OCI-LY3 (cell line): Measurements from ENCODE around the gene CNTNAP2.

Source experiments
- H2AFZ ChIP-seq: fragments of 200-600, 300-600 bp; shearing (Covaris generic); 2 replicates; pipeline ENCODE4 v1.6.0; 2014; ENCODE audit warnings: antibody characterized with exemption, low read depth, low read length
- H3K27ac ChIP-seq: fragments of 200-600, 300-600 bp; sonication (generic); 2 replicates; pipeline ENCODE4 v1.5.1; 2014; ENCODE audit warnings: mild to moderate bottlenecking, low read length, moderate library complexity, mixed read lengths
- H3K27me3 ChIP-seq: fragments of 200-600, 300-600 bp; sonication (generic); 2 replicates; pipeline ENCODE4 v1.6.1; 2014; ENCODE audit warnings: low read depth, low read length, mixed read lengths
- H3K36me3 ChIP-seq: fragments of 200-600, 300-600 bp; sonication (generic); replicated peaks from 2 replicates; pipeline ENCODE3; 2014; ENCODE audit warnings: low read depth, low read length, mixed read lengths
- H3K4me1 ChIP-seq: fragments of 300-600, 200-600 bp; sonication (generic); 2 replicates; pipeline ENCODE4 v1.6.1; 2014; ENCODE audit warnings: low read length, mixed read lengths
- H3K4me2 ChIP-seq: fragments of 200-600, 300-600 bp; sonication (generic); 2 replicates; pipeline ENCODE4 v1.6.1; 2014; ENCODE audit warnings: low read length, mixed read lengths
- H3K4me3 ChIP-seq: fragments of 300-600, 200-600 bp; sonication (generic); 2 replicates; pipeline ENCODE4 v1.5.1; 2014; ENCODE audit warnings: antibody characterized with exemption, mild to moderate bottlenecking, low read length, moderate library complexity
- H3K79me2 ChIP-seq: fragments of 300-600, 200-600 bp; shearing (Covaris generic); 2 replicates; pipeline ENCODE4 v1.6.1; 2014; ENCODE audit warnings: mild to moderate bottlenecking, low read length, mixed read lengths
- H3K9ac ChIP-seq: fragments of 300-600, 200-600 bp; shearing (Covaris generic); 2 replicates; pipeline ENCODE4 v1.6.0; 2014; ENCODE audit warnings: mild to moderate bottlenecking, low read length, moderate library complexity
- H3K9me3 ChIP-seq: fragments of 200-600, 300-600 bp; shearing (Covaris generic); 2 replicates; pipeline ENCODE4 v1.6.1; 2014; ENCODE audit warnings: low read length, mixed read lengths; ENCODE audit not compliant: insufficient read depth
- H4K20me1 ChIP-seq: fragments of 200-600, 300-600 bp; sonication (generic); 2 replicates; pipeline ENCODE4 v1.6.1; 2016; ENCODE audit warnings: low read length, mixed read lengths; ENCODE audit not compliant: insufficient read depth
- EZH2phosphoT487 ChIP-seq: fragments of 200-600 bp; shearing (Covaris generic); IDR thresholded peaks from 2 replicates; pipeline ENCODE4 v1.6.1; 2018; ENCODE audit warnings: antibody characterized with exemption, mixed run types, low read depth
- TF ChIP-seq, protein P1 (sequence below): fragments of 200-600, 300-600 bp; sonication (generic); IDR thresholded peaks from 2 replicates; pipeline ENCODE4 v1.5.1; 2014; ENCODE audit warnings: antibody characterized with exemption, low read length, low read depth

The CNTNAP2 gene

DNA sequence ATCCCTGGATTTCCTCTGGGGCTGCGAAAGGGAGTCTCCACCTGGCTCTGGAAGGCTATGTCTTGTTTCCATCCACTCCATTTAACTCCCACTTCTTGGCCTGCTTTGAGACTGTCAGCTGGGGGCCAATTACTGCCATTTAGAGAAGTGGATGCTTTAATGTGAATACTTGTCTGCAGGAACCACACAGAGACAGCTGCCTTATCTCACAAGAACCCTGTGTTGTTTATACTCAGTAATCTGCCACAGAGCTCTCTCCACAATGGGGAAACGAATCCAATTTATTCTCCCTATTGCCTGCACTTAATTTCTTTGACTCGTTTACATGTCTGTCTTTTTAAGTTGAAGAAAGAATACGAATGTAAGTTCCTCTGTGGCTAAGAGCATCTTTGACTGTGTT, 1687.0 kb downstream of the CNTNAP2 start:
- H3K79me2 ChIP-seq: no peaks in the 10 kb centered on the region
- H3K36me3 ChIP-seq: no peaks in the 10 kb centered on the region
- H3K27ac ChIP-seq: no peak overlapping the region
- no peaks in the 10 kb centered on the region for H3K4me1 ChIP-seq
- no peak overlapping the region for H2AFZ ChIP-seq
- H3K4me2 ChIP-seq: no peak overlapping the region
- TF ChIP-seq, protein P1, sequence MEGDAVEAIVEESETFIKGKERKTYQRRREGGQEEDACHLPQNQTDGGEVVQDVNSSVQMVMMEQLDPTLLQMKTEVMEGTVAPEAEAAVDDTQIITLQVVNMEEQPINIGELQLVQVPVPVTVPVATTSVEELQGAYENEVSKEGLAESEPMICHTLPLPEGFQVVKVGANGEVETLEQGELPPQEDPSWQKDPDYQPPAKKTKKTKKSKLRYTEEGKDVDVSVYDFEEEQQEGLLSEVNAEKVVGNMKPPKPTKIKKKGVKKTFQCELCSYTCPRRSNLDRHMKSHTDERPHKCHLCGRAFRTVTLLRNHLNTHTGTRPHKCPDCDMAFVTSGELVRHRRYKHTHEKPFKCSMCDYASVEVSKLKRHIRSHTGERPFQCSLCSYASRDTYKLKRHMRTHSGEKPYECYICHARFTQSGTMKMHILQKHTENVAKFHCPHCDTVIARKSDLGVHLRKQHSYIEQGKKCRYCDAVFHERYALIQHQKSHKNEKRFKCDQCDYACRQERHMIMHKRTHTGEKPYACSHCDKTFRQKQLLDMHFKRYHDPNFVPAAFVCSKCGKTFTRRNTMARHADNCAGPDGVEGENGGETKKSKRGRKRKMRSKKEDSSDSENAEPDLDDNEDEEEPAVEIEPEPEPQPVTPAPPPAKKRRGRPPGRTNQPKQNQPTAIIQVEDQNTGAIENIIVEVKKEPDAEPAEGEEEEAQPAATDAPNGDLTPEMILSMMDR: no peak
- TF ChIP-seq EZH2phosphoT487: no peak
- H3K4me3 ChIP-seq: no peak overlapping the region
- H3K9ac ChIP-seq: no peak overlapping the region
- no peaks in the 10 kb centered on the region for H3K9me3 ChIP-seq
- no peaks in the 10 kb centered on the region for H3K27me3 ChIP-seq
- no peaks in the 10 kb centered on the region for H4K20me1 ChIP-seq

DNA sequence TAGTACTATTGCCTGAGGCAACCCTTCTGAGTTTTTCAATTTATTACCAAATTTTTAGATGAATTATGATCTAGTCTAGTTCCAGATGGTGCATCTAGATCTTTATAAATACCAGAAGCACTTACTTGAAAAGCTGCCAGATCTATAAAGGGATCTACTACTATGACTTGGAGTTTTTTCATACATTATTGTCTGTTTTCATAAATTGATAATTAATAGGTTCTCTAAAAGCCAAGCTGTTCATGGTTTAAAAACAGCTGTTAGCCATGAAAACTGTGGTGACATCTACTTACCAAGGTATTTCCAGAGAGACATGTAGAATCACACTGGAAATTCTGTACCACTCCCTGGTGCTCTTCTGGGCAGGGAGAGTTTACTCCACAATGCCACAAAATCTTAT, 1687.4 kb downstream of the CNTNAP2 start:
- Histone ChIP-seq H3K9me3 (no peaks in the 10 kb centered on the region), H2AFZ (no peak overlapping the region), H4K20me1 (no peaks in the 10 kb centered on the region), H3K4me1 (no peaks in the 10 kb centered on the region), H3K4me3 (no peak overlapping the region), H3K4me2 (no peak overlapping the region), H3K36me3 (no peaks in the 10 kb centered on the region), H3K9ac (no peak overlapping the region), H3K27ac (no peak overlapping the region), H3K79me2 (no peaks in the 10 kb centered on the region), H3K27me3 (no peaks in the 10 kb centered on the region)
- TF ChIP-seq EZH2phosphoT487: no peak
- TF ChIP-seq, protein P1: no peak

DNA sequence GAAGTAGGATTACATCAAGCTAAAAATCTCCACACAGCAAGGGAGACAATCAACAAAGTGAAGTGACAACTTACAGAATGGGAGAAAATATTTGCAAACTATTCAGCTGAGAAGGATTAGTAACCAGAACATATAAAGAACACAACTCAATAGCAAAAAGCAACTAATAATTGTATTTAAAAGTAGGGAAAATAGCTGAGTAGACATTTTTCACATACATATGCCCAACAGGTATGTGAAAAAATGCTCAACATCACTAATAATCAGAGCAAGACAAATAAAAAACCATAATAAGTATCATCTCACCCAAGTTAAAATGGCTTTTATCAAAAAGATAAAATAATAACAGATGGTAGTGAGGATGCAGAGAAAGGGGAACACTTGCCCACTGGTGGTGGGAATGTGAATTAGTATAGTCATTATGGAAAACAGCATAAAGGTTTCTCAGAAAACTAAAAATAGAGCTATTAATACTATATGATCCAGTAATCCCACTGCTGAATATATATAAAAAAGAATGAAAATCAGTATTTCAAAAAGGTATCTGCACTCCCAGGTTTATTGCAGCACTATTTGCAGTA, 1689.5 kb downstream of the CNTNAP2 start:
- TF ChIP-seq, protein P1: no peak
- TF ChIP-seq EZH2phosphoT487: no peak
- H3K4me2 ChIP-seq: no peak overlapping the region
- no peaks in the 10 kb centered on the region for H3K9me3 ChIP-seq
- no peak overlapping the region for H3K27ac ChIP-seq
- H3K79me2 ChIP-seq: no peaks in the 10 kb centered on the region
- H3K4me1 ChIP-seq: no peaks in the 10 kb centered on the region
- no peaks in the 10 kb centered on the region for H3K27me3 ChIP-seq
- no peaks in the 10 kb centered on the region for H4K20me1 ChIP-seq
- H2AFZ ChIP-seq: no peak overlapping the region
- H3K4me3 ChIP-seq: no peak overlapping the region
- no peak overlapping the region for H3K9ac ChIP-seq
- no peaks in the 10 kb centered on the region for H3K36me3 ChIP-seq

DNA sequence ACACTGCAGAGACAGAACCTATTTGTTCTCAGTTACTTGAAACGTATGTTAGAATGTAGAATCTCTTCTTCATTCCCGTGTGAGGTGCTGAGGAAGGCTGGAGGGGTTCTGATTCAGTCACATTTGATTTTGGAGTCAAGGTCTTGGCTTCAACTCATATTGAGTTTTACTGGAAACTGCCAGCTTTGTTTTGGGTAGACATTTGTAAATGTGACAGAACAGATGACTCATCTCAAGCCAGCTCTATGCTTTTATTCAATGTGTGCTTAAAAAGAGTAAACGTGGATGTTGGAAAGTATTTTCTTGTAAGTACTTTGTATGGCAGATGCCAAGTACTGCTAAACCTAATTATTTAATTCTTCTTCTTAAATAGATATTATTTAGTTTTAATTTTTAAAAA, 1693.2 kb downstream of the CNTNAP2 start:
- Histone ChIP-seq H4K20me1 (no peaks in the 10 kb centered on the region), H3K4me3 (no peak overlapping the region), H3K4me2 (no peak overlapping the region), H3K9me3 (no peaks in the 10 kb centered on the region), H3K27me3 (no peaks in the 10 kb centered on the region), H3K79me2 (no peaks in the 10 kb centered on the region), H3K4me1 (no peaks in the 10 kb centered on the region), H3K27ac (no peak overlapping the region), H2AFZ (no peak overlapping the region), H3K36me3 (no peaks in the 10 kb centered on the region), H3K9ac (no peak overlapping the region)
- TF ChIP-seq EZH2phosphoT487: no peak
- TF ChIP-seq, protein P1: no peak
